GM21737 (cell line): Measurements from ENCODE around the gene ENPP3.

Experiments used
- ATAC-seq: cut with Tn5 transposase; IDR thresholded peaks from one replicate; pipeline ENCODE4 v1.9.1; 2021; ENCODE audit warnings: mild to moderate bottlenecking, moderate library complexity; ENCODE audit not compliant: unreplicated experiment

Gene ENPP3

GRCh38 chr6:131636880-131637792, at the start of gene ENPP3:
ENPP3 (plus strand) TSS chr6:131637302; CDS start chr6:131637385, 83 bp downstream.
- ATAC-seq = no peak

- no peak for ATAC-seq
Observed at GRCh38 chr6:131587909-131588308, 49.2 kb upstream of the ENPP3 start.

DNA sequence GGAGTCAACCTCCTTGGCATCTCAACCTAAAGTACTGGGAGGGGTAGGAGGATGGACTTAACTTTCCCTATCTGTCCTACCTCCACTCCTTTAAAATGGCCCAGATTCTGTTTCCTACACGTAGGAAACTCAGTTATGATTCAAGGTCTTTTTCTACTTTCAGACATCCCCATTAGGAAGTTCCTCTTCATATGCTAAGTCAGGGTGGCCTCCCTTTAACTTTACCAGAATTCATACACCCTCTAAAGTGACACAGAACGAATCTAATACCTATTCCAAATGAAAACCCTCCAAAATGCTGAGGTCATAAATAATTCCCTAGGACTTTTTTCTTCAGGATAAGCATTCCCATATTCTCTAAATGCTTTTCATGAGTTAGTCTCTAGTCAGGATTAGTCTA, 48.5 kb upstream of the ENPP3 start:
- no peak for ATAC-seq

- no peak for ATAC-seq
Observed at GRCh38 chr6:131592935-131593334, 44.2 kb upstream of the ENPP3 start.

DNA sequence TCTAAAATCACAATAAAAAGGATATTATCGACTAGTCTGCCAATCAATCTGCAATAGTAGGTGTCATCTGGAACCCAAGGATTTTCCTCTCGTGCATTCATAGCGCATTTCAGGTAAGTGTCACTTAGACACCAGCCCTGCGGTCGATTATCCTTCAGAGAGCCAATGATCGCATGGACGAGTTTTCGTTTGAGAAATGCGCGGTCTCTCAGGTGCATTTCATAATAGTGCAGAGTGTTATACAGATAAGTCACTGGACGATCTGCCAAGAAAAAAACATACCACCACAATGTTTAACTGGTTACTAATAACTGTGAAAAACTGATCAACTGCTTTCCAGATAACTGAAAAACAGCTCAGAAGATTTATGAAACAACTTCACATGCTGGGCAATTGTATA, 43.0 kb upstream of the ENPP3 start:
- no peak for ATAC-seq

- no peak for ATAC-seq
Observed at GRCh38 chr6:131597446-131597845, 39.7 kb upstream of the ENPP3 start.

DNA sequence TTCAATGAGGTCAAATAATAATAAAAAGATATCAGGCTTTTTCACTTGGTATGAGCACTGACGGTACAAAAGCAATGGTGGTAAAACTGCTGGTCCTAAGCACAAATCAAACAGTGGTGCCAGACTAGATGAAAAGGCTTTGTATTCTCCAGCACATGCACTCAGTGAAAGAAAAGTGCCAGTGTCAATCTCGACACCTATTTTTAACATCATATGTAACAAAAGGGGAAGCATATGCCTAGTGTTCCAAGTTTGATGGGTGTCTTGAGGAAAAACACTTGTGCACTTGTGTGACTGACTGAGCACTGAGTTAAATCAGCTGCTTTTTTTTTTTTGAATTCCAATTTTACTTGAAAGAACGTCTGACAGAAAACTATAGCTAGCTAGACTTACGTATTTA, 36.4 kb upstream of the ENPP3 start:
- no peak for ATAC-seq

GRCh38 chr6:131602781-131603312, 34.3 kb upstream of the ENPP3 start:
- no peak for ATAC-seq

- ATAC-seq = no peak
Observed at GRCh38 chr6:131613296-131613925, 23.7 kb upstream of the ENPP3 start.

DNA sequence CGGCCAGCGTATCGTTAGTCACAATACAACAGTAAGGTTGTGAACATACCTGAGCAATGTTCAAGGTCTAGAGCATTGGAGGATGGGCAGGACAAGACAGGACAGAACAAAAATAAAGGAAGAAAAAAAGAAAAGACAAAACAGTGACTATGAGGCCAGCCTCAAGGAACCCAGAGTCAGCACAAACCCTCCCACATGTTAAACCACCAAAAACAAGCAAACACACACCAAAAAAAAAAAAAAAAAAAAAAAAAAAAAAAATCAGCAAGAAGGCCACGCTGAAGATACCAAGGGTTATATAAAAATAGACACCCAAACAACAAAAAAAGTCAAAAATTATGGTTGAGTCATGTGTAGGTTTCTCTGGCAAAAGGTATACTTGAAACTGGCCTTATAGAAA, 21.8 kb upstream of the ENPP3 start:
- no peak for ATAC-seq

GRCh38 chr6:131627724-131628682, 9.1 kb upstream of the ENPP3 start, which contains the start of gene MED23:
MED23 (minus strand) TSS chr6:131628242; CDS start chr6:131628049, 193 bp downstream.
- peak; percentile 98 for ATAC-seq

DNA sequence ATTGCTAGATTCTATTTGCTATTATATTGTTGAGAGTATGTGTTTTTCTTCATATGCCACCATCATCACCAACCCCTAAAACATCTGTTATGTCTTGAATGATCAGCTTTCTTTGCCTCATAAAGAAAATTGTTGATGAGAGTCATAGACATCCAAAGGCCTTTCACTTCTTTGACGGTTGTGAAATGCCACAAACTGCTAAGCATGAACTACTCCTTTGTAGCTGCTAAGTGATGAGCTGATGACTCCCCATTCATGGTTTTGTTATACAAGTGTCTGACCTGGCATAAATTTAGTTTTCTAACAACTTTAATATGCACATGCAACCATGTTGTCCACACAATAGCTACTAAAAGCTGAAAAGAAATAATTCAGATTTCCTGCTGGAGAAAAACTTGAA, 8.4 kb upstream of the ENPP3 start:
- no peak for ATAC-seq

- no peak for ATAC-seq
Observed at GRCh38 chr6:131629651-131630050, 7.5 kb upstream of the ENPP3 start.

DNA sequence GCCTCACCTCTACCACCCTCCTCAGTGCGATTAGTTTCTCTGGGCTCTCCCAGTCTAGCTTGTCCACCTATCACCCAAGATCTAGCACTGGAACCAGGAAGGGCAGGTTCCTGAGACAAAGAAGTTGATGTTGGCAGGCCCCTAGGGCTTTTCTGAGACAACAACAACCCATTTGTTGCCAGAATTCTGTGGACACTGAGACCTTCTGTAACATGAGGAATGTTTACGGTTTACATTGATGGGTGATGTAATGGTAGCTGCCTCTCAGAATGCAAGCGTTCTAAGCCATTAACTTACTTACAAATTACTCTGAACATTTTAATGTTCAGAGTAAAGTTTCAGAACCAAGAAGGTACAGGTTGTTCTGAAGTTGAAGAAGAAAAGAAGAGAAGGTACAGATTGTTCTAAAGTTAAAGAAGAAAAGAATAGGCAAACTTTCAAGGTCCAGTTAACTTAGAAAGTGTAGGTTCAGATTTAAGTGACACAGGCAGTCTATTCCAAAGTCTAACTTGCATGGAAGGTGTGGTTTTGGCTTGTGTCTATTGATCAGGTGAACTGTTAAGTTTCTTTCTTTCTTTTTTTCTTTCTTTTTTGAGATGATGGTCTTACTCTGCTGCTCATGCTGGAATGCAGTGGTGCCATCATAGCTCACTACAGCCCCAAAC, 5.3 kb upstream of the ENPP3 start:
- ATAC-seq = no peak

- peak; percentile 79 for ATAC-seq
Observed at GRCh38 chr6:131635384-131636340, 1.4 kb upstream of the ENPP3 start.

- no peak for ATAC-seq
Observed at GRCh38 chr6:131638013-131638412, 911 bp downstream of the ENPP3 start.

GRCh38 chr6:131640100-131640499, 3.0 kb downstream of the ENPP3 start:
- ATAC-seq = no peak

DNA sequence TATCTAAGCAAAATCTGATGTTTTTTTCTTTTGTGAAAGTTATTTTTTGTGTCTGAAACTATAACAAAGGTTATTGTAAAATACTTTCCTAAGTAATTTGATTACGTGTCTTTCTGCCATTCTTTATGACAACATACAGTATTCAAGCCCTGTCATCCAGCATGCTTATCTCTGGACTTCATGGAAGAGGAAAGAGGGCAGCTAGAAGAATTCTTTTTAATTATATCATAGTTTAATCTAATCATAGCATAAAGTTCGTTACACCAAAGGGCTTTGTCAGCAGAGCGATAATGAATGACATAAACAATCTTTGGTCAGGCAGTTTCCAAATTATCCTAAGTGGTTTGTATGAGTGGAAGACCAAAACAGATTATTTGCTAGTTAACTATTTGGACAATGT, 3.5 kb downstream of the ENPP3 start:
- no peak for ATAC-seq

- no peak for ATAC-seq
Observed at GRCh38 chr6:131641554-131641953, 4.5 kb downstream of the ENPP3 start.
